ENCODE data around the gene NPAS4. TPM values are rescaled to one million over a fixed set of nuclear protein-coding genes. Genes with fewer than 3 reads are reported as not detected.

Gene NPAS4
- total RNA-seq, 1 donor from 2014 or later: 0.20 TPM

DNA sequence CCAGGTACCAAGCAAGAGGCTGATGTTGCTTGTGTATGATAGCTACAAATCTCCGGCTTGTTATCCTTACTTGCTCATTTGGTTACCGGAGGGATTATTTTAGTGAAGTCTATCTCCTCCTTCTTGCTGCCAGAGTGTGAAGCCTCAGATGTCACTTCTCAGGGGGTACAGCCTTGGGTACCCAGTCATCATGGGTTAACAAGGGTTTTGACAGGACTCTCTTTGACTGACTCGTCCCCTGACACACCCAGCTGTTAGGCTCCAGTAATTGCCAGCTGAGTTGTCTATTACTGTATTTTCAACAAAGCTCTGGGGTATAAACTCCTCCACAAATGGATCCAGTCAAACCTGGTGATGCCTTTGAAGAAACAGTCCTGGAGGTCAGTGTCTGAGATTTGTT, 34.0 kb downstream of the NPAS4 start:
- H3K4me1 ChIP-seq (ENCODE audit: insufficient read depth, low read length): no peaks in the 10 kb centered on the region
- no peaks in the 10 kb centered on the region for H3K79me2 ChIP-seq (ENCODE audit: insufficient read depth, low read length)
- no peak overlapping the region for H3K4me3 ChIP-seq (ENCODE audit: insufficient read depth, low read depth, low read length)
- no peak overlapping the region for H2AFZ ChIP-seq (ENCODE audit: low read depth, low read length)
- H3K27ac ChIP-seq (ENCODE audit: low read depth, low read length): no peak overlapping the region
- no peak overlapping the region for H3K4me3 Mint-ChIP-seq (ENCODE audit: unreplicated experiment)
- no peak for FAIRE-seq
- H3K9me3 ChIP-seq (ENCODE audit: insufficient read depth, low read depth, low read length): no peaks in the 10 kb centered on the region
- H3K27me3 ChIP-seq (ENCODE audit: insufficient read depth, low read length): peaks cover 9% of the 10 kb centered on the region
- no peak overlapping the region for H3K27ac Mint-ChIP-seq (ENCODE audit: unreplicated experiment)
- DNase-seq (ENCODE audit: low read depth): no peak
- peaks cover 2% of the 10 kb centered on the region for H3K9me3 Mint-ChIP-seq (ENCODE audit: unreplicated experiment)
- H3K36me3 Mint-ChIP-seq (ENCODE audit: low read depth, unreplicated experiment): no peaks in the 10 kb centered on the region
- H4K20me1 ChIP-seq (ENCODE audit: insufficient read depth, low read length): no peaks in the 10 kb centered on the region
- peaks cover 35% of the 10 kb centered on the region for H3K27me3 Mint-ChIP-seq (ENCODE audit: low read depth, unreplicated experiment)
- no peak overlapping the region for H3K4me2 ChIP-seq (ENCODE audit: low read length)
- no peak overlapping the region for H3K9ac ChIP-seq (ENCODE audit: low read length)
- H3K4me1 Mint-ChIP-seq (ENCODE audit: low read depth, unreplicated experiment): peaks cover 6% of the 10 kb centered on the region
- no peaks in the 10 kb centered on the region for H3K36me3 ChIP-seq (ENCODE audit: insufficient read depth, low read length)
- TF ChIP-seq EZH2 (IDR thresholded peaks at IDR 0.05; ENCODE audit: insufficient read depth, low read length): no peak
- TF ChIP-seq, protein P1, sequence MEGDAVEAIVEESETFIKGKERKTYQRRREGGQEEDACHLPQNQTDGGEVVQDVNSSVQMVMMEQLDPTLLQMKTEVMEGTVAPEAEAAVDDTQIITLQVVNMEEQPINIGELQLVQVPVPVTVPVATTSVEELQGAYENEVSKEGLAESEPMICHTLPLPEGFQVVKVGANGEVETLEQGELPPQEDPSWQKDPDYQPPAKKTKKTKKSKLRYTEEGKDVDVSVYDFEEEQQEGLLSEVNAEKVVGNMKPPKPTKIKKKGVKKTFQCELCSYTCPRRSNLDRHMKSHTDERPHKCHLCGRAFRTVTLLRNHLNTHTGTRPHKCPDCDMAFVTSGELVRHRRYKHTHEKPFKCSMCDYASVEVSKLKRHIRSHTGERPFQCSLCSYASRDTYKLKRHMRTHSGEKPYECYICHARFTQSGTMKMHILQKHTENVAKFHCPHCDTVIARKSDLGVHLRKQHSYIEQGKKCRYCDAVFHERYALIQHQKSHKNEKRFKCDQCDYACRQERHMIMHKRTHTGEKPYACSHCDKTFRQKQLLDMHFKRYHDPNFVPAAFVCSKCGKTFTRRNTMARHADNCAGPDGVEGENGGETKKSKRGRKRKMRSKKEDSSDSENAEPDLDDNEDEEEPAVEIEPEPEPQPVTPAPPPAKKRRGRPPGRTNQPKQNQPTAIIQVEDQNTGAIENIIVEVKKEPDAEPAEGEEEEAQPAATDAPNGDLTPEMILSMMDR (IDR thresholded peaks at IDR 0.05; ENCODE audit: insufficient read depth, low read depth, low read length): no peak

DNA sequence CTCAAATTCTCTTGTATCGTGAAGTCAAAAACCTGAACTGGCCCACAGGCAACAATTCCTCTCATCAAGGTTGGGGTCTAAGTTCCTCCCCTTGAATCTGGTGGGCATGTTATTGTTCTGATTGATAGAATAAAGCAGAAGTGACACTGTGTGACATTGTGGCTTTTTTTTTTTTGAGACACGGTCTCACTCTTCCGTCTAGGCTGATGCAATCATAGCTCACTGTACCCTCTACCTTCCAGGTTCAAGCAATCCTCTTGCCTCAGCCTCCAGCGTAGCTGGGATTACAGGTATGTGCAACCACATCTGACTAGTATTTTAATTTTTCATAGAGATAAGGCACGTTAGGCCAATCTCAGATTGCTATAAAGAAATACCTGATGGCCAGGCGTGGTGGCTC, 37.0 kb downstream of the NPAS4 start:
- H3K4me3 ChIP-seq (ENCODE audit: insufficient read depth, low read depth, low read length): no peak overlapping the region
- H2AFZ ChIP-seq (ENCODE audit: low read depth, low read length): no peak overlapping the region
- no peak overlapping the region for H3K4me2 ChIP-seq (ENCODE audit: low read length)
- Mint-ChIP-seq H3K36me3 (ENCODE audit: low read depth, unreplicated experiment) (peaks cover 3% of the 10 kb centered on the region), H3K4me1 (ENCODE audit: low read depth, unreplicated experiment) (peaks cover 9% of the 10 kb centered on the region), H3K9me3 (ENCODE audit: unreplicated experiment) (peaks cover 2% of the 10 kb centered on the region), H3K27me3 (ENCODE audit: low read depth, unreplicated experiment) (peaks cover 17% of the 10 kb centered on the region), H3K4me3 (ENCODE audit: unreplicated experiment) (no peak overlapping the region), H3K27ac (ENCODE audit: unreplicated experiment) (no peak overlapping the region)
- H3K4me1 ChIP-seq (ENCODE audit: insufficient read depth, low read length): no peaks in the 10 kb centered on the region
- no peaks in the 10 kb centered on the region for H3K9me3 ChIP-seq (ENCODE audit: insufficient read depth, low read depth, low read length)
- no peaks in the 10 kb centered on the region for H3K79me2 ChIP-seq (ENCODE audit: insufficient read depth, low read length)
- FAIRE-seq: no peak
- TF ChIP-seq, protein P1 (IDR thresholded peaks at IDR 0.05; ENCODE audit: insufficient read depth, low read depth, low read length): no peak
- no peak for TF ChIP-seq EZH2 (IDR thresholded peaks at IDR 0.05; ENCODE audit: insufficient read depth, low read length)
- peaks cover 6% of the 10 kb centered on the region for H3K27me3 ChIP-seq (ENCODE audit: insufficient read depth, low read length)
- H3K36me3 ChIP-seq (ENCODE audit: insufficient read depth, low read length): no peaks in the 10 kb centered on the region
- H3K27ac ChIP-seq (ENCODE audit: low read depth, low read length): no peak overlapping the region
- H4K20me1 ChIP-seq (ENCODE audit: insufficient read depth, low read length): no peaks in the 10 kb centered on the region
- DNase-seq (ENCODE audit: low read depth): no peak
- H3K9ac ChIP-seq (ENCODE audit: low read length): no peak overlapping the region

DNA sequence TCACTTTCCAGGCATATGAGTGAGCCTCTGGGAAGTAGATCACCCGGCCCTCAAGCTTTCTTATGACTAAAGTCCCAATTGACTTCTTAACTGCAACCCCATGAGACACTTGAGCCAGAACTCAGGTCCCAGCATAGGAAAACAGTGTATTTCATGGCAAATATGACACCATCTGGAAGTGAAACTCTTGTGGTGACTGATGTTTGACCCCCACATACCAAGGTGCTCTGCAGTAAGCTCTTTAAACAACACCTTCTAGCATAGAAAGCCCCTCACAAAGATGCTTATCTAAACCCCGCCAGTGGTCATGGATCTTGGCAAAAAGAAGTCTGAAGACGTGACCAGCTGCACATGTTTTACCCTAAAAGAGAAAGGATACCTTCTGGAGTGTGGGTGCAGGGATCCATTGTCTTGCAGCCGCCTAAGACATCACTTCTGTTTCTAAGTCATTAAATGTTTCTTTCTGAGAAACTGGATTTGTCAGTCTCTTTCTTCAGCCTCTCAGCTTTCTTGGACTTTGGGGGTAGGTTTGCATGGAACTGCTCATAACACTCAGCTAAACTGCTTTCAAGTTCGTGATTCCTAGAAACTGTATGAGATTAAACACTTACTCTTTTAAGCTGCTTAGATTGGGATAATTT, 38.4 kb downstream of the NPAS4 start:
- Mint-ChIP-seq H3K27me3 (ENCODE audit: low read depth, unreplicated experiment) (peaks cover 12% of the 10 kb centered on the region), H3K9me3 (ENCODE audit: unreplicated experiment) (peaks cover 2% of the 10 kb centered on the region), H3K27ac (ENCODE audit: unreplicated experiment) (no peak overlapping the region), H3K4me1 (ENCODE audit: low read depth, unreplicated experiment) (peaks cover 10% of the 10 kb centered on the region), H3K36me3 (ENCODE audit: low read depth, unreplicated experiment) (peaks cover 5% of the 10 kb centered on the region), H3K4me3 (ENCODE audit: unreplicated experiment) (no peak overlapping the region)
- Histone ChIP-seq H3K79me2 (ENCODE audit: insufficient read depth, low read length) (no peaks in the 10 kb centered on the region), H3K9me3 (ENCODE audit: insufficient read depth, low read depth, low read length) (no peaks in the 10 kb centered on the region), H3K4me1 (ENCODE audit: insufficient read depth, low read length) (no peaks in the 10 kb centered on the region), H3K9ac (ENCODE audit: low read length) (no peak overlapping the region), H4K20me1 (ENCODE audit: insufficient read depth, low read length) (no peaks in the 10 kb centered on the region), H3K27me3 (ENCODE audit: insufficient read depth, low read length) (peaks cover 6% of the 10 kb centered on the region), H3K4me3 (ENCODE audit: insufficient read depth, low read depth, low read length) (no peak overlapping the region), H3K4me2 (ENCODE audit: low read length) (no peak overlapping the region), H3K36me3 (ENCODE audit: insufficient read depth, low read length) (no peaks in the 10 kb centered on the region), H3K27ac (ENCODE audit: low read depth, low read length) (no peak overlapping the region), H2AFZ (ENCODE audit: low read depth, low read length) (no peak overlapping the region)
- TF ChIP-seq, protein P1 (IDR thresholded peaks at IDR 0.05; ENCODE audit: insufficient read depth, low read depth, low read length): no peak
- TF ChIP-seq EZH2 (IDR thresholded peaks at IDR 0.05; ENCODE audit: insufficient read depth, low read length): no peak
- DNase-seq (ENCODE audit: low read depth): no peak
- no peak for FAIRE-seq
